Astrocyte of the spinal cord (primary cell): ENCODE results near the gene GPRC6A.

ENCODE experiments used
- DNase-seq: peaks from one replicate; pipeline ENCODE4 v3.0.0; 2011; ENCODE audit warnings: low read depth, low spot score
- H3K4me3 ChIP-seq: 2 replicates; pipeline ENCODE4 v1.5.1; 2011; ENCODE audit warnings: low read depth, mild to moderate bottlenecking, low read length, moderate library complexity
- in situ Hi-C: cut with HindIII; loops from 2 replicates; pipeline ENCODE4 v1.10.0; 2017; ENCODE audit warnings: low sequenced_read_pairs
- TF ChIP-seq, protein P1 (sequence below): IDR thresholded peaks from 2 replicates; pipeline ENCODE4 v1.5.1; 2012; ENCODE audit warnings: low read depth, mild to moderate bottlenecking, low read length, inconsistent platforms

Gene GPRC6A

GRCh38 chr6:116766506-116767176 lies 62.2 kb downstream of the GPRC6A start:
- no peak overlapping the region for H3K4me3 ChIP-seq
- no peak for DNase-seq
- in situ Hi-C loops, result no loop called here
- TF ChIP-seq, protein P1, sequence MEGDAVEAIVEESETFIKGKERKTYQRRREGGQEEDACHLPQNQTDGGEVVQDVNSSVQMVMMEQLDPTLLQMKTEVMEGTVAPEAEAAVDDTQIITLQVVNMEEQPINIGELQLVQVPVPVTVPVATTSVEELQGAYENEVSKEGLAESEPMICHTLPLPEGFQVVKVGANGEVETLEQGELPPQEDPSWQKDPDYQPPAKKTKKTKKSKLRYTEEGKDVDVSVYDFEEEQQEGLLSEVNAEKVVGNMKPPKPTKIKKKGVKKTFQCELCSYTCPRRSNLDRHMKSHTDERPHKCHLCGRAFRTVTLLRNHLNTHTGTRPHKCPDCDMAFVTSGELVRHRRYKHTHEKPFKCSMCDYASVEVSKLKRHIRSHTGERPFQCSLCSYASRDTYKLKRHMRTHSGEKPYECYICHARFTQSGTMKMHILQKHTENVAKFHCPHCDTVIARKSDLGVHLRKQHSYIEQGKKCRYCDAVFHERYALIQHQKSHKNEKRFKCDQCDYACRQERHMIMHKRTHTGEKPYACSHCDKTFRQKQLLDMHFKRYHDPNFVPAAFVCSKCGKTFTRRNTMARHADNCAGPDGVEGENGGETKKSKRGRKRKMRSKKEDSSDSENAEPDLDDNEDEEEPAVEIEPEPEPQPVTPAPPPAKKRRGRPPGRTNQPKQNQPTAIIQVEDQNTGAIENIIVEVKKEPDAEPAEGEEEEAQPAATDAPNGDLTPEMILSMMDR, result no peak

- peak within 1 kb of the TSS; percentile 51 for H3K4me3 ChIP-seq
- in situ Hi-C loops, result no loop called here
- TF ChIP-seq, protein P1, result no peak
- DNase-seq, result peak; percentile 13
These were observed 63.7 kb downstream of the GPRC6A start, which contains the start of gene FAM162B for GRCh38 chr6:116764961-116765841. TSS of gene FAM162B (minus strand) at chr6:116765719. CDS start at chr6:116765576, 143 bp downstream.

DNA sequence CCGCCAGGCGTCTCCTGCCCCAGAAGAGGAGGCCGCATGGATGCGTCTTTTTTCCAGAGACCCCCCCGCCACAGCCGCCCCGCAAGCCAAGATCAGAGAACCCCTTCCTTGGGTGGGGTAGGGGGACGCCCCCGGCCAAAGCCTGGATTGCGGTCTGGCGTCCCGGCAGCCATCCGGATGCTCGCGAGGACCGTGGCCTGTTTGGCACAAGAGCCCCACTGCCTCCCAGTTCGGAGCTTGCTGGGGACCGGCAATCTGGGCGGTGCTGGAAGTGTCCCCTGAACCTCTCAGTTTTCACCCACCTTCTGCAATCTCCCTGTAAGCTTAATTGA lies 64.3 kb downstream of the GPRC6A start:
- no peak for DNase-seq
- TF ChIP-seq, protein P1, result no peak
- in situ Hi-C loops, result no loop called here
- peak overlapping the region; percentile 51 for H3K4me3 ChIP-seq

- TF ChIP-seq, protein P1, result no peak
- in situ Hi-C loops, result no loop called here
- peak overlapping the region; percentile 51 for H3K4me3 ChIP-seq
- no peak for DNase-seq
These were observed 64.8 kb downstream of the GPRC6A start for GRCh38 chr6:116763906-116764628.

DNA sequence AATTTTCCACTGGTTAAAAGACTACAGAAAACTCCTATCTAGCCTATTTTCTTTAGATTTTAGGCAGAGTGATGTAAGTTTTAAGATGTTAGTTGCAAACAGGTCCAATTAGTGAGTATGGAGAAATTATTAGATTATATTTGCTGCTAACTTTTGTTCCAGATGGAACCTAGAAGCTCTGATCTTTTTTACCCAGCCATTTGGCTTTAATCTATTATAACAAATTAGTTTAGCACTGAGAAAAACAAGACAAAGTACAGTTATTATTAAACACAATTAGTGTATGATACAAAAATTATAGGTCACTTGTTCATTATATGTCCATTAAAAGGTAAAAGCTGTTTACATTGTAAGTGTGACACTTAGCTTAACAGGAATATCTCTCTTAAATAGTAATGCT lies 65.8 kb downstream of the GPRC6A start:
- TF ChIP-seq, protein P1, result no peak
- in situ Hi-C loops, result no loop called here
- H3K4me3 ChIP-seq, result no peak overlapping the region
- DNase-seq, result no peak

GRCh38 chr6:116762235-116762634 lies 66.6 kb downstream of the GPRC6A start:
- no peak overlapping the region for H3K4me3 ChIP-seq
- DNase-seq, result no peak
- TF ChIP-seq, protein P1, result no peak
- in situ Hi-C loops, result no loop called here
